Measurements from ENCODE around the gene MINAR2. TPM values are rescaled to one million over a fixed set of nuclear protein-coding genes. Genes with fewer than 3 reads are reported as not detected.

MINAR2 gene
- polyA plus RNA-seq, 1 donor, result 0.27 TPM

DNA sequence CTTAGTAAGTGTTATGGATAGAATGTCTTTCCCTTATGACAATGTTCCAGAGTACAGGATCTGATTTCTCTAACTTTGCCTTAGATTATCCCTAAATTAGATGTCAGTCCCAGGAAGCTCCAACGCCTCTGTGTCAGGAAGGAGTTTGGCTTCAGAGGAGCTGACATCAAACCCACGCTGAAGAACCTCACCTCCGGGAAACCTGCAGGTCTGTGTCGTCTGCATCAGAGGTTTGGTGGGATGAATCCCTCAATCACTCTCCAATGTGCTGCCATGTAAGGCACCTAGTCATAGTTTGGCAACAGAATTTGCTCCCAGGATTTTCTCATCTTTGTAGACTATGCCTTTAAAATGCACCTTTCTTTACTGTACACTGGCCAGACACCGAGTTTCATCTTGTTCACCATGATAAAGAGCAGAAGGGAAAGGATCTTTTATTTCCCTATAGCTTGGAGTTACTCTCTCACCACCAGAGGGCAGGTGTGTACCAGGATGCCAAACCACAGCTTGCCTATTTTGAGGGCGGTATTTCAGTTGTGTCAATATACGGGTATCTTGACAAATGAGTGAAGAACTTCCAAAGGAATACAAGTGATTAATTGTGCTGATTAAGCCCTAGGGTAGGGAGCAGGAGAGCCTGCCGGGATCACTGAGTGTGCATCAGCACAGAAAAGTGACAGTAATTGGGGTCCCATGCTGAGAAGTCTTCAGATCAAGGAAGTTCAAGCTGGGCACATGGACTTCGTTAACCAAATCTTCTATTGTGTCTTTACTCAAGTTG is 23.4 kb downstream of the MINAR2 start:
- peak; percentile 44 for DNase-seq (ENCODE audit: low read depth)

- DNase-seq (ENCODE audit: low read depth), result no peak
Observed at GRCh38 chr5:129773376-129773775, 25.5 kb downstream of the MINAR2 start.

DNA sequence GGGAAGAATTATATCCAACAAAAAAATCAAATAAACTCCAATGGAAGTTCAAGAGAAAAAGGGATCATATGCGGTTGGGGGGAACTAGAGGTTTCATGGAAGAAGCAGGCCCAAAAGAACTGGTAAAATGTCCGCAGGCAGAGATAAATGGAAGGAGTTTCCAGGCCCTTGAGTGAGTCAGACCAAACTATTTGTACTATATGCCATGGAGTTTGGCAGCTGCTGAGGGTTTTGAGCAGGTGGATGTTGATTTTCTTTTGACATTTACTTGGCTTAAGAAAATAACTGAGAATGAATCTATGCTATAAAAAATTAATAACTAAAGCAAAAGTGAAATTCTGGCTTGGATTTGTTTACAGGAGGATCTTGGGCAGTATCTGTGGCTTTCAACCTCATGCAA is 33.7 kb downstream of the MINAR2 start:
- DNase-seq (ENCODE audit: low read depth), result no peak

- no peak for DNase-seq (ENCODE audit: low read depth)
Observed at GRCh38 chr5:129803403-129803802, 55.5 kb downstream of the MINAR2 start.

DNA sequence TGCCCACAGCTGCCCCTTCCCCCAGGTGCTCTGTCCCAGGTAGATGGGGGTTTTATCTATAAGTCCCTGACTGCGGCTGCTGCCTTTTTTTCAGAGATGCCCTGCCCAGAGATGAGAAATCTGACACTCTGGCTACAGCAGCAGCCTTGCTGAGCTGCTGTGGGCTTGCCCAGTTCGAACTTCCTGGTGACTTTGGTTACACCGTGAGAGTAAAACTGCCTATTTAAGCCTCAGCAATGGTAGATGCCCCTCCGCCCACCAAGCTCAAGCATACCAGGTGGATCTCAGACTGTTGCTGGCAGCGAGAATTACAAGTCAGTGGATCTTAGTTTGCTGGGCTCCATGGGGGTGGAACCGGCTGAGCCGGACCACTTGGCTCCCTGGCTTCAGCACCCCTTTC is 56.8 kb downstream of the MINAR2 start:
- no peak for DNase-seq (ENCODE audit: low read depth)

- DNase-seq (ENCODE audit: low read depth), result no peak
Observed at GRCh38 chr5:129807162-129807814, 59.4 kb downstream of the MINAR2 start.

Other genes starting within 250 kb of the MINAR2 start
- gene CHSY3, start 156.4 kb downstream of the MINAR2 start, polyA plus RNA-seq (ENCODE audit: insufficient read length), result 4.0 TPM